Progenitor cell of endocrine pancreas (in vitro differentiated cells): ENCODE results near the gene PAXX. TPM values are rescaled to one million over a fixed set of nuclear protein-coding genes. Genes with fewer than 3 reads are reported as not detected.

Source experiments
- total RNA-seq: library from RNA; stranded (reverse); gene quantifications from 2 replicates; pipeline ENCODE4 v1.2.1, GENCODE V29; 2021

Gene PAXX
- total RNA-seq, 1 donor from 2014 or later, result 54.9 TPM

Other genes with a start within 250 kb of the PAXX start
- gene LCN10, start 249.5 kb upstream of the PAXX start, total RNA-seq, result 0.42 TPM in 1 of 2 replicates, not detected in the other
- gene LCN6, start 243.9 kb upstream of the PAXX start, total RNA-seq, result not detected in 2 replicates
- not detected in 2 replicates for gene LCN8, start 234.2 kb upstream of the PAXX start, total RNA-seq
- gene LCN15, start 227.9 kb upstream of the PAXX start, total RNA-seq, result not detected in 2 replicates
- gene TMEM141, start 201.1 kb upstream of the PAXX start, total RNA-seq, result 57.8 and 62.2 TPM in 2 replicates
- gene CCDC183, start 196.1 kb upstream of the PAXX start, total RNA-seq, result 9.0 and 9.5 TPM in 2 replicates
- gene RABL6, start 184.5 kb upstream of the PAXX start, total RNA-seq, result 129 and 130 TPM in 2 replicates
- gene AJM1, start 149.9 kb upstream of the PAXX start, total RNA-seq, result 5.1 and 5.8 TPM in 2 replicates
- 168 and 169 TPM in 2 replicates for gene PHPT1, start 143.0 kb upstream of the PAXX start, total RNA-seq
- 36.7 and 40.0 TPM in 2 replicates for gene MAMDC4, start 140.1 kb upstream of the PAXX start, total RNA-seq
- gene EDF1, start 126.1 kb upstream of the PAXX start, total RNA-seq, result 297 and 310 TPM in 2 replicates
- 23.4 and 23.8 TPM in 2 replicates for gene TRAF2, start 105.9 kb upstream of the PAXX start, total RNA-seq
- 77.3 and 77.7 TPM in 2 replicates for gene FBXW5, start 47.7 kb upstream of the PAXX start, total RNA-seq
- gene C8G, start 47.2 kb upstream of the PAXX start, total RNA-seq, result 1.1 and 2.8 TPM in 2 replicates
- 14.7 and 16.2 TPM in 2 replicates for gene LCN12, start 40.1 kb upstream of the PAXX start, total RNA-seq
- not detected in 2 replicates for gene PTGDS, start 14.9 kb upstream of the PAXX start, total RNA-seq
- not detected in 2 replicates for gene LCNL1, start 9.4 kb upstream of the PAXX start, total RNA-seq
- 0.64 TPM in 1 of 2 replicates, not detected in the other for gene CLIC3, start 4.1 kb downstream of the PAXX start, total RNA-seq
- gene ABCA2, start 35.8 kb downstream of the PAXX start, total RNA-seq, result 26.4 and 30.1 TPM in 2 replicates
- gene FUT7, start 39.7 kb downstream of the PAXX start, total RNA-seq, result not detected in 2 replicates
- 62.0 and 73.2 TPM in 2 replicates for gene NPDC1, start 53.8 kb downstream of the PAXX start, total RNA-seq
- gene ENTPD2, start 61.6 kb downstream of the PAXX start, total RNA-seq, result 0.19 and 0.51 TPM in 2 replicates
- 15.1 and 15.3 TPM in 2 replicates for gene SAPCD2, start 78.1 kb downstream of the PAXX start, total RNA-seq
- 0.57 and 1.5 TPM in 2 replicates for gene UAP1L1, start 85.1 kb downstream of the PAXX start, total RNA-seq
- 56.1 and 57.7 TPM in 2 replicates for gene MAN1B1, start 94.6 kb downstream of the PAXX start, total RNA-seq
- gene DPP7, start 122.3 kb downstream of the PAXX start, total RNA-seq, result 39.2 and 48.5 TPM in 2 replicates
- 0.07 and 0.77 TPM in 2 replicates for gene GRIN1, start 146.7 kb downstream of the PAXX start, total RNA-seq
- 0.89 and 1.00 TPM in 2 replicates for gene LRRC26, start 177.6 kb downstream of the PAXX start, total RNA-seq
- not detected in 2 replicates for gene TMEM210, start 179.6 kb downstream of the PAXX start, total RNA-seq
- gene ANAPC2, start 196.1 kb downstream of the PAXX start, total RNA-seq, result 73.2 and 74.3 TPM in 2 replicates
- gene SSNA1, start 196.3 kb downstream of the PAXX start, total RNA-seq, result 52.5 and 59.1 TPM in 2 replicates
- 18.8 and 20.7 TPM in 2 replicates for gene TPRN, start 208.3 kb downstream of the PAXX start, total RNA-seq
- gene TMEM203, start 213.2 kb downstream of the PAXX start, total RNA-seq, result 35.2 and 36.2 TPM in 2 replicates
- gene NDOR1, start 213.3 kb downstream of the PAXX start, total RNA-seq, result 35.1 and 37.4 TPM in 2 replicates
- 24.0 and 25.7 TPM in 2 replicates for gene RNF208, start 229.8 kb downstream of the PAXX start, total RNA-seq
- 1.2 and 2.7 TPM in 2 replicates for gene CYSRT1, start 232.8 kb downstream of the PAXX start, total RNA-seq
- 0.27 and 0.53 TPM in 2 replicates for gene RNF224, start 235.1 kb downstream of the PAXX start, total RNA-seq
- gene SLC34A3, start 238.5 kb downstream of the PAXX start, total RNA-seq, result 0.26 and 0.27 TPM in 2 replicates
- gene TUBB4B, start 248.9 kb downstream of the PAXX start, total RNA-seq, result 233 and 245 TPM in 2 replicates